Natural killer cell (primary cell): Measurements from ENCODE around the gene COL23A1. TPM values are rescaled to one million over a fixed set of nuclear protein-coding genes. Genes with fewer than 3 reads are reported as not detected.
"Not testable (repeated sequence)": the region's sequence is repeated elsewhere in the genome, so short reads cannot be mapped to it uniquely, and the experiment has no call there.

Source experiments
- ATAC-seq, 3 donors: fragments of 150-1000 bp in 2 of 3; fragments of 200-7000 bp in 1 of 3; cut with Tn5 transposase; 1 replicate in 1 of 3; 2 replicates in 2 of 3; pipeline ENCODE4 v1.10.0; 2021; ENCODE audit warnings: mild to moderate bottlenecking in 2 of 3, moderate library complexity in 2 of 3
- DNase-seq, 2 donors: peaks; one replicate each; pipeline versions ENCODE4 v3.0.0 to v3.0.0-alpha.2; 2013 to 2021; ENCODE audit warnings: mixed read lengths in 1 of 2
- H3K27ac ChIP-seq: one replicate; pipeline ENCODE4 v1.5.1; 2013; ENCODE audit warnings: mild to moderate bottlenecking, low read length
- H3K27me3 ChIP-seq: one replicate; pipeline ENCODE4 v1.6.1; 2013; ENCODE audit warnings: low read length; ENCODE audit not compliant: control insufficient read depth, insufficient read depth
- H3K36me3 ChIP-seq: one replicate; pipeline ENCODE4 v1.6.1; 2013; ENCODE audit warnings: low read length; ENCODE audit not compliant: control insufficient read depth, insufficient read depth
- H3K4me1 ChIP-seq: one replicate; pipeline ENCODE4 v1.6.1; 2013; ENCODE audit warnings: low read length; ENCODE audit not compliant: control insufficient read depth, insufficient read depth
- H3K4me3 ChIP-seq: one replicate; pipeline ENCODE4 v1.5.1; 2013; ENCODE audit warnings: low read length
- H3K9me3 ChIP-seq: one replicate; pipeline ENCODE4 v1.6.1; 2013; ENCODE audit warnings: low read length; ENCODE audit not compliant: control insufficient read depth, insufficient read depth
- H3K27ac Mint-ChIP-seq, 2 donors: one replicate each; pipeline ENCODE4 v1.8.0; 2022; ENCODE audit warnings: mild to moderate bottlenecking in 2 of 2, mixed read lengths in 2 of 2, moderate library complexity in 1 of 2
- H3K27me3 Mint-ChIP-seq, 2 donors: one replicate each; pipeline ENCODE4 v1.8.0; 2022; ENCODE audit warnings: low read depth in 2 of 2, mixed read lengths in 2 of 2
- H3K36me3 Mint-ChIP-seq: one replicate; pipeline ENCODE4 v1.8.0; 2022; ENCODE audit warnings: mixed read lengths
- H3K4me1 Mint-ChIP-seq, 2 donors: one replicate each; pipeline ENCODE4 v1.8.0; 2022; ENCODE audit warnings: mixed read lengths in 2 of 2
- H3K4me3 Mint-ChIP-seq: one replicate; pipeline ENCODE4 v1.8.0; 2022; ENCODE audit warnings: mild to moderate bottlenecking, moderate library complexity, mixed read lengths
- H3K9me3 Mint-ChIP-seq, 2 donors: one replicate each; pipeline ENCODE4 v1.8.0; 2022; ENCODE audit warnings: mixed read lengths in 2 of 2
- WGBS: methylation state at CpG from one replicate; pipeline ENCODE4 v1.1.7; 2013; ENCODE audit warnings: missing lambda C conversion rate; ENCODE audit not compliant: insufficient coverage; 5-methylcytosine and 5-hydroxymethylcytosine counted together
- intact Hi-C: fragments of 100-400 bp; cut with micrococcal nuclease; formaldehyde crosslinking; loops from one replicate; pipeline ENCODE4 v1.14.2; 2022
- total RNA-seq, 4 donors: library from RNA; stranded (reverse); fragments of 120-200 nt in 1 of 4; gene quantifications; one replicate each; pipeline versions ENCODE4 v1.2.3 to v1.2.4, GENCODE V29; 2013 to 2022
- TF ChIP-seq, protein P1 (sequence below): fragments of 200-600 bp; IDR thresholded peaks from one replicate; pipeline ENCODE4 v1.8.0; 2022; ENCODE audit warnings: antibody characterized with exemption

The COL23A1 gene
- total RNA-seq, 3 donors from 2014 or later (not counting 1 experiment from before 2014, with no cell fraction given): 0.15 TPM; not detected in 2

- Histone ChIP-seq H3K27me3 (no peaks in the 10 kb centered on the region), H3K4me3 (peak overlapping the region; percentile 70), H3K4me1 (peaks cover 47% of the 10 kb centered on the region), H3K27ac (no peak overlapping the region), H3K9me3 (no peaks in the 10 kb centered on the region), H3K36me3 (peaks cover 33% of the 10 kb centered on the region)
- no peak for ATAC-seq
- 77% methylated on average over 9 of the region's 9 CpGs for WGBS
- intact Hi-C loops: loop anchor here (10.0 kb wide), 2 partner anchors 116 to 504 kb away; partner anchors contain the start of genes N4BP3 and ZNF354A
- Mint-ChIP-seq H3K9me3 (no peaks in the 10 kb centered on the region), H3K4me3 (peak overlapping the region; percentile 87), H3K4me1 (peaks cover 57 to 65% of the 10 kb centered on the region in 2 donors), H3K27ac (peak overlapping the region; percentile 68 to 69), H3K27me3 (no peaks in the 10 kb centered on the region), H3K36me3 (peaks cover 19% of the 10 kb centered on the region)
- TF ChIP-seq, protein P1, sequence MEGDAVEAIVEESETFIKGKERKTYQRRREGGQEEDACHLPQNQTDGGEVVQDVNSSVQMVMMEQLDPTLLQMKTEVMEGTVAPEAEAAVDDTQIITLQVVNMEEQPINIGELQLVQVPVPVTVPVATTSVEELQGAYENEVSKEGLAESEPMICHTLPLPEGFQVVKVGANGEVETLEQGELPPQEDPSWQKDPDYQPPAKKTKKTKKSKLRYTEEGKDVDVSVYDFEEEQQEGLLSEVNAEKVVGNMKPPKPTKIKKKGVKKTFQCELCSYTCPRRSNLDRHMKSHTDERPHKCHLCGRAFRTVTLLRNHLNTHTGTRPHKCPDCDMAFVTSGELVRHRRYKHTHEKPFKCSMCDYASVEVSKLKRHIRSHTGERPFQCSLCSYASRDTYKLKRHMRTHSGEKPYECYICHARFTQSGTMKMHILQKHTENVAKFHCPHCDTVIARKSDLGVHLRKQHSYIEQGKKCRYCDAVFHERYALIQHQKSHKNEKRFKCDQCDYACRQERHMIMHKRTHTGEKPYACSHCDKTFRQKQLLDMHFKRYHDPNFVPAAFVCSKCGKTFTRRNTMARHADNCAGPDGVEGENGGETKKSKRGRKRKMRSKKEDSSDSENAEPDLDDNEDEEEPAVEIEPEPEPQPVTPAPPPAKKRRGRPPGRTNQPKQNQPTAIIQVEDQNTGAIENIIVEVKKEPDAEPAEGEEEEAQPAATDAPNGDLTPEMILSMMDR: no peak
- DNase-seq: no peak
Observed at GRCh38 chr5:178230879-178231538, 359.2 kb downstream of the COL23A1 start.

DNA sequence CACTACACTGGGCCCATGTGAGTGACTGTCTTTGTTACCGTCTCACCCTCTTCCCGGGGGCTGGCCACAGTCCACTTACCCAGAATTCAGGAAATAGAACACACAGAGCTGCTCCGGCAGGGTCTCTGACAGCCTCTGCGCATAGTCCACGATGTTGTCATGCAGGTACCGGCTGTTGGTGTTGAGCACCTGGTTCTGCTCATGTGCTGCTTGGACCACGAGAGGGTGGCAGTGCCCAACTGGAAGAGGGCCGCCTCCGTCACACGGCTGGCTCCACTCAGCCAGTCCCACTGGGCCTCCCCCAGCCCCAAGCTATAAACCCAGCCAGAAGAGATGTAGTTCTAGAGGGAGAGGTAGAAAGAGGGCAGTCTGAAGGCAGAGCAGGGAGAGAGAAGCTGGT lies 360.3 kb downstream of the COL23A1 start:
- intact Hi-C loops: loop anchor here (10.0 kb wide), 2 partner anchors 115 to 505 kb away; partner anchors contain the start of genes N4BP3 and ZNF354A
- no peak for ATAC-seq
- Mint-ChIP-seq H3K9me3 (no peaks in the 10 kb centered on the region), H3K27ac (peak overlapping the region; percentile 33 to 68), H3K27me3 (no peaks in the 10 kb centered on the region), H3K36me3 (peaks cover 19% of the 10 kb centered on the region), H3K4me3 (peak overlapping the region; percentile 56), H3K4me1 (peaks cover 46 to 60% of the 10 kb centered on the region in 2 donors)
- no peak for DNase-seq
- Histone ChIP-seq H3K4me3 (no peak overlapping the region), H3K36me3 (peaks cover 37% of the 10 kb centered on the region), H3K27ac (no peak overlapping the region), H3K4me1 (peaks cover 36% of the 10 kb centered on the region), H3K27me3 (no peaks in the 10 kb centered on the region), H3K9me3 (no peaks in the 10 kb centered on the region)
- WGBS: 96% methylated on average over 10 of the region's 10 CpGs
- TF ChIP-seq, protein P1: no peak

GRCh38 chr5:178229111-178229510 lies 361.1 kb downstream of the COL23A1 start:
- H3K27ac ChIP-seq, intact Hi-C loops, ATAC-seq, DNase-seq, H3K4me3 ChIP-seq, H3K27me3 Mint-ChIP-seq, H3K9me3 Mint-ChIP-seq, H3K9me3 ChIP-seq, H3K27me3 ChIP-seq: not testable (repeated sequence)
- Mint-ChIP-seq H3K4me3 (peak overlapping the region; percentile 30), H3K36me3 (peaks cover 19% of the 10 kb centered on the region), H3K27ac (peak overlapping the region; percentile 33 to 68), H3K4me1 (peaks cover 42 to 64% of the 10 kb centered on the region in 2 donors)
- Histone ChIP-seq H3K4me1 (peaks cover 30% of the 10 kb centered on the region), H3K36me3 (peaks cover 43% of the 10 kb centered on the region)
- WGBS: 95% methylated on average over 13 of the region's 13 CpGs

- ATAC-seq (no peak), DNase-seq (no peak)
- H3K4me3 ChIP-seq: no peak overlapping the region
- H3K27ac ChIP-seq: no peak overlapping the region
- H3K27me3 ChIP-seq: no peaks in the 10 kb centered on the region
- Mint-ChIP-seq H3K9me3 (no peaks in the 10 kb centered on the region), H3K36me3 (peaks cover 19% of the 10 kb centered on the region), H3K27ac (peak overlapping the region in 1 of 2 donors; percentile 68), H3K27me3 (no peaks in the 10 kb centered on the region), H3K4me3 (no peak overlapping the region), H3K4me1 (peaks cover 47 to 69% of the 10 kb centered on the region in 2 donors)
- peaks cover 30% of the 10 kb centered on the region for H3K4me1 ChIP-seq
- TF ChIP-seq, protein P1: no peak
- no peaks in the 10 kb centered on the region for H3K9me3 ChIP-seq
- intact Hi-C loops: no loop called here
- 93% methylated on average over 11 of the region's 11 CpGs for WGBS
- H3K36me3 ChIP-seq: peaks cover 43% of the 10 kb centered on the region
Observed at GRCh38 chr5:178228609-178229008, 361.6 kb downstream of the COL23A1 start.
